Endodermal cell (in vitro differentiated cells): ENCODE measurements around the gene RGS7BP. TPM values are rescaled to one million over a fixed set of nuclear protein-coding genes. Genes with fewer than 3 reads are reported as not detected.

Source experiments
- DNase-seq: peaks from one replicate; pipeline ENCODE4 v3.0.0-alpha.2; 2017
- H3K27ac ChIP-seq: 2 replicates; pipeline ENCODE4 v1.5.1; 2013; ENCODE audit warnings: mild to moderate bottlenecking, low read depth, low read length, moderate library complexity
- H3K27me3 ChIP-seq: 2 replicates; pipeline ENCODE4 v1.6.1; 2013; ENCODE audit warnings: mild to moderate bottlenecking, low read length, moderate library complexity; ENCODE audit not compliant: insufficient read depth, control insufficient read depth, poor library complexity, severe bottlenecking
- H3K36me3 ChIP-seq: 2 replicates; pipeline ENCODE4 v1.7.0; 2013; ENCODE audit warnings: mild to moderate bottlenecking, low read length, moderate library complexity; ENCODE audit not compliant: control insufficient read depth, insufficient read depth
- H3K4me1 ChIP-seq: one replicate; pipeline ENCODE4 v1.7.0; 2013; ENCODE audit warnings: low read length; ENCODE audit not compliant: control insufficient read depth, insufficient read depth
- H3K4me3 ChIP-seq: 2 replicates; pipeline ENCODE4 v1.5.1; 2013; ENCODE audit warnings: mild to moderate bottlenecking, low read length, moderate library complexity
- H3K9ac ChIP-seq: 2 replicates; pipeline ENCODE4 v1.6.1; 2013; ENCODE audit warnings: mild to moderate bottlenecking, low read length, moderate library complexity; ENCODE audit not compliant: poor library complexity, severe bottlenecking; ENCODE audit errors: extremely low read depth
- H3K9me3 ChIP-seq: 2 replicates; pipeline ENCODE4 v1.6.1; 2013; ENCODE audit warnings: mild to moderate bottlenecking, low read length, moderate library complexity; ENCODE audit not compliant: control insufficient read depth
- H3K27ac Mint-ChIP-seq: 2 replicates; pipeline ENCODE4 v1.8.0; 2020; ENCODE audit warnings: mixed read lengths
- H3K27me3 Mint-ChIP-seq: 2 replicates; pipeline ENCODE4 v1.8.0; 2021; ENCODE audit warnings: mild to moderate bottlenecking, mixed read lengths; ENCODE audit not compliant: insufficient read depth
- H3K36me3 Mint-ChIP-seq: 2 replicates; pipeline ENCODE4 v1.8.0; 2020; ENCODE audit warnings: low read depth, mixed read lengths
- H3K4me1 Mint-ChIP-seq: 2 replicates; pipeline ENCODE4 v1.8.0; 2020; ENCODE audit warnings: mixed read lengths
- H3K4me3 Mint-ChIP-seq: 2 replicates; pipeline ENCODE4 v1.8.0; 2020; ENCODE audit warnings: mild to moderate bottlenecking, moderate library complexity, mixed read lengths
- H3K9me3 Mint-ChIP-seq: 2 replicates; pipeline ENCODE4 v1.8.0; 2020; ENCODE audit warnings: mild to moderate bottlenecking, mixed read lengths
- WGBS, 2 experiments: methylation state at CpG; one replicate each; pipeline versions ENCODE4 v1.1.5 to v1.1.7; 2013; ENCODE audit warnings: missing lambda C conversion rate in 2 of 2, mixed read lengths in 1 of 2; ENCODE audit not compliant: insufficient coverage in 1 of 2, insufficient read length in 1 of 2; 5-methylcytosine and 5-hydroxymethylcytosine counted together
- total RNA-seq, 2 donors: library from RNA; stranded (reverse); fragmentation: NEBNext Ultra II Directional in 1 of 2; extraction: Animal tissue kit (Norgen Biotek cat#: 25700) in 1 of 2; gene quantifications; 2 replicates in 1 of 2; 3 replicates in 1 of 2; pipeline ENCODE4 v1.2.1, GENCODE V29; 2021
- TF ChIP-seq, protein P1 (sequence below): fragments of 200-600 bp; sonication (generic); conservative IDR thresholded peaks from 2 replicates; pipeline ENCODE4 v1.5.0; 2021; ENCODE audit warnings: antibody characterized with exemption, mild to moderate bottlenecking

The RGS7BP gene
- total RNA-seq, 2 donors from 2014 or later: 1.5 to 2.3 TPM

DNA sequence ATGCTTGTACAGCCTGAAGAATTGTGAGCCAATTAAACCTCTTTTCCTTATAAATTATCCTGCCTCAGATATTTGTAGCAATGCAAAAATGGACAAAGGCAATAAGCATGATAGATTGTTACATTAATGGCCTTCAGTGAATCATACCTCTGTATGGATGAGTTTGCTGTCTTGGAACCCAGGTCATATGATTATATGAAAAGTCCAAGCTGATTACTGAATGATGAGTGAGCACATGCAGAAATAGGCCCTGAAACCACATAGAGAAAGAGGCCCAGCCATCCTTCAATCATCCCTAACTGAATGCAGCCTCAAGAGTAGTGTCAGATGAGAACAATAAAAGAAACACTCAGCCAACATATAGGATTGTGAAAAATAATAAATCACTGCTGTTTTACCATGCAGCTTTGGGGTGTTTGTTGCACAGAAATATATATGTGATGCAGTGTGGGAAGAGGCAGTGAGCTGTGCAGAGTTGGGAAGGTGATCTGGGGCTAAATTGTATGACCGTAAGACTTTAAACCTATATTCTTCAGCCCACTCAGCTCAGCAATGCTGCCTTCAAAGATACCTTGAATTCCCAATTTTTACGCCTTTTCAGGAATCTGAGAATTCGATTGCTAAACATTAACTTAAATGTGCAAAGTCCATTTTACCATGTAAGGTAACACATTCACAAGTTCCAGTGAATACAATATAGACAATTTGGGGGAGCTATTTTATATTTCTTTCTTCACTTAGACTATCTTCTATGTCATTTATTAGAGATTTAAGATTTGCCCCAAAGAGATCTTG lies 148.1 kb downstream of the RGS7BP start:
- peaks cover 6% of the 10 kb centered on the region for H3K36me3 Mint-ChIP-seq
- Histone ChIP-seq H3K9me3 (peaks cover 35% of the 10 kb centered on the region), H3K4me3 (no peak overlapping the region), H3K27ac (no peak overlapping the region), H3K27me3 (no peaks in the 10 kb centered on the region), H3K4me1 (no peaks in the 10 kb centered on the region), H3K9ac (no peak overlapping the region), H3K36me3 (no peaks in the 10 kb centered on the region)
- peaks cover 45% of the 10 kb centered on the region for H3K9me3 Mint-ChIP-seq
- TF ChIP-seq, protein P1, sequence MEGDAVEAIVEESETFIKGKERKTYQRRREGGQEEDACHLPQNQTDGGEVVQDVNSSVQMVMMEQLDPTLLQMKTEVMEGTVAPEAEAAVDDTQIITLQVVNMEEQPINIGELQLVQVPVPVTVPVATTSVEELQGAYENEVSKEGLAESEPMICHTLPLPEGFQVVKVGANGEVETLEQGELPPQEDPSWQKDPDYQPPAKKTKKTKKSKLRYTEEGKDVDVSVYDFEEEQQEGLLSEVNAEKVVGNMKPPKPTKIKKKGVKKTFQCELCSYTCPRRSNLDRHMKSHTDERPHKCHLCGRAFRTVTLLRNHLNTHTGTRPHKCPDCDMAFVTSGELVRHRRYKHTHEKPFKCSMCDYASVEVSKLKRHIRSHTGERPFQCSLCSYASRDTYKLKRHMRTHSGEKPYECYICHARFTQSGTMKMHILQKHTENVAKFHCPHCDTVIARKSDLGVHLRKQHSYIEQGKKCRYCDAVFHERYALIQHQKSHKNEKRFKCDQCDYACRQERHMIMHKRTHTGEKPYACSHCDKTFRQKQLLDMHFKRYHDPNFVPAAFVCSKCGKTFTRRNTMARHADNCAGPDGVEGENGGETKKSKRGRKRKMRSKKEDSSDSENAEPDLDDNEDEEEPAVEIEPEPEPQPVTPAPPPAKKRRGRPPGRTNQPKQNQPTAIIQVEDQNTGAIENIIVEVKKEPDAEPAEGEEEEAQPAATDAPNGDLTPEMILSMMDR: no peak
- DNase-seq: no peak
- H3K4me3 Mint-ChIP-seq: no peak overlapping the region
- H3K27me3 Mint-ChIP-seq: no peaks in the 10 kb centered on the region
- H3K4me1 Mint-ChIP-seq: peaks cover 6% of the 10 kb centered on the region
- no peak overlapping the region for H3K27ac Mint-ChIP-seq
- 80 to 94% methylated on average over 2 to 3 of the region's 3 CpGs for WGBS, 2 experiments

DNA sequence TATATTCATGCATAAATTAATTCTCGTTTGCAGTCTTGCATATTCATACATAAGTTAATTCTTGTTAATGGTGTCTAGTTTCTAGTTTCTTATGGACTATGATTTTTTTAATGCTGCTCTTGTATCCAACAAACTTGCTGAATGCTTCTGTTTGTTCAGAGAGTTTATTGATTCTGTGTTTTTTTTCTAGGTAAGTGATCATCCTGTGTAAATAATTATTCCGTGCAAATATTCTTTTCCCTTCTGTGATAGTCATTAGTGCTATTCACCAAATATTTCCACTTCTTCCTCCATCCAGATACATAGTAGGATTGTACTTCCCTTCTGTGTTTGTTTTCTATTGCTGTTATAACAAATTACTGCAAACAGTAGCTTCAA lies 148.7 kb downstream of the RGS7BP start:
- no peak for DNase-seq
- Histone ChIP-seq H3K27ac (no peak overlapping the region), H3K4me1 (no peaks in the 10 kb centered on the region), H3K27me3 (no peaks in the 10 kb centered on the region), H3K36me3 (no peaks in the 10 kb centered on the region), H3K4me3 (no peak overlapping the region), H3K9ac (no peak overlapping the region), H3K9me3 (peaks cover 29% of the 10 kb centered on the region)
- TF ChIP-seq, protein P1: no peak
- no peak overlapping the region for H3K27ac Mint-ChIP-seq
- no peak overlapping the region for H3K4me3 Mint-ChIP-seq
- H3K36me3 Mint-ChIP-seq: peaks cover 6% of the 10 kb centered on the region
- peaks cover 10% of the 10 kb centered on the region for H3K4me1 Mint-ChIP-seq
- H3K27me3 Mint-ChIP-seq: no peaks in the 10 kb centered on the region
- peaks cover 42% of the 10 kb centered on the region for H3K9me3 Mint-ChIP-seq
- WGBS, 2 experiments: 100% methylated on average over 1 of the region's 2 CpGs

DNA sequence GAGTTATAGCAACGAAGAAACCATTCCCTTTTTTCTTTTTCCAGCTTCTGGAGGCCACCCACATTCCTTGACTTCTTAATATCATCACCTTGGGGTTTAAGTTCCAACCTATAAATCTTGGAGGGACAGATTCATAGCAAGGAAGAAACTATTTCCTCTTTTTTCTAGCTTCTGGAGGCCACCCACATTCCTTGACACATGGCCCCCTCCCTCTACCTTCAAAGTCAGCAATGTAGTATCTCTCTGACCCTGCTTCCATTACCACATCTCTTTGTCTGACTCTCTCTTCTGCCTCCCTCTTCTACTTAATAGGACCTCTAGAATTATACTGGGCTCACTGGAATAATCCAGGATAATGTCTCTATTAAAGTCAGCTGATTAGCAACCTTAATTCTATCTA lies 149.8 kb downstream of the RGS7BP start:
- Mint-ChIP-seq H3K27me3 (no peaks in the 10 kb centered on the region), H3K4me3 (no peak overlapping the region)
- WGBS, 2 experiments: 82 to 97% methylated on average over 1 of the region's 1 CpG

More for the DNA sequence above, 149.8 kb downstream of the RGS7BP start:
- H3K4me3 ChIP-seq: peak overlapping the region; percentile 10
- H3K27me3 ChIP-seq: no peaks in the 10 kb centered on the region
- Mint-ChIP-seq H3K4me1 (peaks cover 14% of the 10 kb centered on the region), H3K36me3 (peaks cover 6% of the 10 kb centered on the region), H3K9me3 (peaks cover 32% of the 10 kb centered on the region), H3K27ac (no peak overlapping the region)
- H3K9me3 ChIP-seq: peaks cover 23% of the 10 kb centered on the region
- no peak overlapping the region for H3K9ac ChIP-seq
- no peaks in the 10 kb centered on the region for H3K4me1 ChIP-seq
- TF ChIP-seq, protein P1: no peak
- no peak overlapping the region for H3K27ac ChIP-seq
- DNase-seq: no peak
- H3K36me3 ChIP-seq: no peaks in the 10 kb centered on the region
